GM19372 (cell line): ENCODE data around the gene COA8.

Source experiments
- ATAC-seq: cut with Tn5 transposase; IDR thresholded peaks from one replicate; pipeline ENCODE4 v1.9.1; 2021; ENCODE audit warnings: mild to moderate bottlenecking, low read depth, moderate library complexity; ENCODE audit not compliant: unreplicated experiment

The COA8 gene

GRCh38 chr14:103616635-103617300 lies 54.0 kb downstream of the COA8 start:
- no peak for ATAC-seq

- ATAC-seq, result no peak
Measured at GRCh38 chr14:103619057-103619456, 56.3 kb downstream of the COA8 start.

GRCh38 chr14:103621860-103622259 lies 59.1 kb downstream of the COA8 start:
- ATAC-seq, result no peak

GRCh38 chr14:103623308-103623707 lies 60.5 kb downstream of the COA8 start:
- no peak for ATAC-seq

- no peak for ATAC-seq
Measured at GRCh38 chr14:103623883-103624482, 61.2 kb downstream of the COA8 start.

- no peak for ATAC-seq
Measured at GRCh38 chr14:103624860-103625259, 62.1 kb downstream of the COA8 start.

GRCh38 chr14:103625356-103626095 lies 62.8 kb downstream of the COA8 start:
- no peak for ATAC-seq

GRCh38 chr14:103626146-103626850 lies 63.5 kb downstream of the COA8 start:
- no peak for ATAC-seq

GRCh38 chr14:103627073-103628025 lies 64.6 kb downstream of the COA8 start:
- ATAC-seq, result no peak

GRCh38 chr14:103628221-103628683 lies 65.5 kb downstream of the COA8 start:
- no peak for ATAC-seq

- ATAC-seq, result peak; percentile 66
Measured at GRCh38 chr14:103628684-103629502, 66.1 kb downstream of the COA8 start, which contains the start of gene KLC1. KLC1 (plus strand) TSS chr14:103629211; CDS start chr14:103654565, 25,354 bp downstream.

GRCh38 chr14:103629503-103630121 lies 66.9 kb downstream of the COA8 start:
- peak; percentile 34 for ATAC-seq

GRCh38 chr14:103630364-103631108 lies 67.8 kb downstream of the COA8 start:
- no peak for ATAC-seq

GRCh38 chr14:103633391-103633790 lies 70.6 kb downstream of the COA8 start:
- no peak for ATAC-seq

GRCh38 chr14:103634156-103634555 lies 71.4 kb downstream of the COA8 start:
- ATAC-seq, result no peak

- no peak for ATAC-seq
Measured at GRCh38 chr14:103638594-103638993, 75.8 kb downstream of the COA8 start.
